Measurements from ENCODE around the gene ATRNL1.
"Not testable (repeated sequence)": the region's sequence is repeated elsewhere in the genome, so short reads cannot be mapped to it uniquely, and the experiment has no call there.

Gene ATRNL1

DNA sequence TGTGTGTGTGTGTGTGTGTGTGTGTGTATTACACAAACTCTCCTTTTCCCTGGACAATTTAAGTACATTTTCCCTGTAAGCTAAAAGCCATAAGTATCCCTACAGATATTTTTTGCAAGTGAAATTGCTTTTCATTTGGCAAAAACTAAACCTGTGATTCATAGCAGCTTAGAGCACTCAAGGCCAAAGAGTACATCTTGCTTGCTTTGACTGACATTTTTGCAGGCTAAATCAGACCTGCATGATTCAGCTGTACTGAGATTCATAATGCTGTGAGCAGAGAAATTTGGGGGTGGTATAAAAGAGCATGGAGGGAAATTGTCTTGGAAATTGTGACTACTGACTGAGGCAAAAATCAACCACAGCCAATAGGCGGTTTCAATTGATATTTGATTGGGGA is 679.4 kb downstream of the ATRNL1 start:
- DNase-seq: no peak

DNA sequence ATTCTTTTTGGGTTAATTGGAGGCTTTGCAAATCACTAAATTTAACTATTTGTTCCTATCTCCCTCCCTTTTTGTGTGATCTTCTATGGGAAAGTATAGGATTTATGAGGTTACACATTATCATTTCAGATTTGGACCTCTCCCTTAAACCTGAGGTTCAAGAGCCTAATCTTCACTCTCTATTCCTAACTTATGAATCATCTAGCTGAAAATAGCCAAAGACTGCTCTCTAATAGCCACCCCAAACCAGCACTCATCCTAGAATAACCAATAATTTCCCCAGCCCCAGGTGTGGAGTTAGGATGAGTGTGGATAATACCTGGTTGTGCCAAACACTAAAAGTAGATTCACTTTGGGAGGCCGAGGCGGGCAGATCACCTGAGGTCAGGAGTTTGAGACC is 680.7 kb downstream of the ATRNL1 start:
- DNase-seq: no peak

DNA sequence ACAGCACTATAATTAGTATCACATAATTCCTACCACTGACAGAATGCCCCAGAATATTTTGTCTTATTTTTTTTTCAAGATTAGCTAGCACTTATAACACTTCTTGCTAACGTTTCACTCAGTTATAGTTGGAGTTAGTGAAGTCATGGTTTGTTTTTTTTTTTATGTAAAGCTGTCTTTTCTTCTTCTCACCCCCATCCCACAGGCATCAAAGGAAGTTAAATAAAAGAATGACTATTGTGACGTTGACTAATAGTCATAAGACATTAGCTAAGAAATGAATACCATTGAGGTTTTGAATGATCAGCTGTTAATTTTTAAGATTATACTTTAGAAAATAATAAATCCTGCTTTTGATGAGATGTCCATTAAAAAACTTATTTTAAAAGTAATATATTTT is 681.6 kb downstream of the ATRNL1 start:
- no peak for DNase-seq

DNA sequence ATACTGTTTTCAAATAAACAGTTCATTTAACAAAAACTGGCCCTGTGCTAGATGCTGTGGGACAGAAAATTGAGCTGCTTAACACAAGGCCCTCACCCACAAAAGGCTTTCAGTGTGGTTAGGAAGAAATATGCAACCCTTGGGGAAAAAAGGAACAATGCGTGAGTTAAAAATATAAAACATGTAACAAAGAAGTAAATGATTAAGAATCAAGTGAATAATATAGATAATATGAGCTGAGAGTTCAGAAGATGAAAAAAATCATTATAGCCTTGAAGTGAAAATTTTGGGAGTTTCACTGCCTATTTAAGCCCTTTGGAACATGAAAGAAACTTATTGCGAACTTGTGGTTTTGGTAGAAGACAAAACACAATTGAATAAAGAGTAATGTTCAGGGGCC is 684.5 kb downstream of the ATRNL1 start:
- DNase-seq: no peak

DNA sequence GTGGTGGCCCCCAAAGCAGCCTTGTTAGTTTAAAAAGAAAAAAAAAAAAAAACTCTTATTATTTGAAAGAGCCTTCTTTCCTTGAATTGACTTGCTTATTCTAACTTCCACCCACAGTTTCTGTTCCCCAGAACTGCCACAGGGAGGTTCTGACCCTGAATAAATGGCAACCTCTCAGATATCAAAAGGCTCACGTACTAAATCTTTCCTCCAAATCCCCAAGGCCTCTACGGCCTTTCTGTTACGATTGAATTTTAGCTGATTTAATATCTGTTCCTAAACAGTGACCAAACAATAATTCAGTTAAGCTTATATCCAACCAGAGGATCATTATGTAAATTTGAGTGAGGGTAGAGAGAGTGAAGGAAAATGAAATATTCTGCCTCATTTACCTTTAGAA is 697.1 kb downstream of the ATRNL1 start:
- no peak for DNase-seq

DNA sequence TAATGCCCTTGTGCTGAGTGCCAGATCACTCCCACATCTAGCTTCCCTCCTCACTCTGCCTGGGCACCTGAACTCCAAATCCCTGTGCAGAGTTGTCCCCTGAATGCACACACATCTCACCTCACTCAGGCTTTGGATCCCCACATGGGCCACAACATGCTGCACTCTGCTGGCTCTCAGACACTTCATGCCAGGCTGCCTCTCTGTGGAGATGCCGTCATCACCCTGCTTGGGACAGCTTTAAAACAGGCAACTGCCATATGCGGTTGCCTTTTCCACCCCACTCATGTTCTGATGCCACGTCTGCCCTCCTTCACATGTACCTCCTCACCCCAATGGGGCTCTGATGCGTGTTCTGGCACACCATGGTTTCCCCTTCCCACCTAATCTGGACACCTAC is 702.8 kb downstream of the ATRNL1 start:
- DNase-seq: no peak

DNA sequence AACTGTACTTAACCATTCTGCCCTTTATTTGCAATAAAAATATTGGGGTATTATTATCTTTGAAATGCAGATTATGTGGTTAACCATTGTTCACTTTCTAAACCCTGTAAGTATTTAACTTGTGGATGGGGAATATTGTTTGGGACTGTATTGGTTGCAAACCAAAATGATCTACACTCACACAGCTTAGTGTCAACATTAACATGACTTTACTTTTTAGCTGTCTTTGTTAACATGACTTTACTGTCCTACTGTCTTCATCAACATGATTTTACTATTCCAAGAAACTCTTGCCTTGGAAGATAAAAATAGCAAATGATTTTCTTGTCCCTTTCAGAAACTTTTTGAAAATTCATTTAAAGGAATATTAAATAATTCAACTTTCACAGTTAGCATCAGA is 708.3 kb downstream of the ATRNL1 start:
- no peak for DNase-seq

DNA sequence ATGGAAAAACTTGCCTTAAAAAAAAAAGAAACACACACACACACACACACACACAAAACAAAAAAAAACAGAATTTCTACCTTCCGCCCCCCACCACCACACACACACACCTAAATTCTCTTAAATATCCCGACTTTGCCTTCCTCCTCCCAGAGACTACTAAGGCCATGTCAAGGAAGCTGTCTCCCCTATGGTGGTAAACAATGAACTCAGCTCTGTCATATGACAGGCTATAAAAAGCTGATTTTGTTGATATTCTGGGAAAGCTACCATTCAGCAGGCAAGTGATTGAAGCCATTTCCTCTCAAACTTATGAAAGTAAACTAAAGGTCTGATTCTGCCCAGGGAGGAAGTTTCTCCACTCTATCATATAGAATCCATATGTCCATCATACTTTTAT is 708.8 kb downstream of the ATRNL1 start:
- no peak for DNase-seq

DNA sequence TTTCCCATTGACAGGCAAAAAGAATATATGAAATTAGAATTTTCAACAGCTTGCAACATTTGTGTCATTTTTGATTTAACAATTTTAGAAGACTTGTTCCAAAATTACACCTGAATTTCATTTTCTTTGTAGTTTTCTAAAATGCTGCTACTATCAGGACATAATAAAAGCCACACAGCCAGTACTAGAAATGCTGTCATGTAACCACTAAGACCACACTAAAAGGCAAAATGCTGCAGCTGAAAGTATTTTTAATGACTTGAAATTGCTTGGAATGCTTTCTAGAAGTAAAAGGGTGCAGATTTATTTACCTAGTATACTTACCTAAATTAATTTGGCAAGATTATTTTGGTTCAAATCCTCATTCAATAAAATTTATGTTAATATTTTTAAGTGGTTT is 709.7 kb downstream of the ATRNL1 start:
- no peak for DNase-seq

DNA sequence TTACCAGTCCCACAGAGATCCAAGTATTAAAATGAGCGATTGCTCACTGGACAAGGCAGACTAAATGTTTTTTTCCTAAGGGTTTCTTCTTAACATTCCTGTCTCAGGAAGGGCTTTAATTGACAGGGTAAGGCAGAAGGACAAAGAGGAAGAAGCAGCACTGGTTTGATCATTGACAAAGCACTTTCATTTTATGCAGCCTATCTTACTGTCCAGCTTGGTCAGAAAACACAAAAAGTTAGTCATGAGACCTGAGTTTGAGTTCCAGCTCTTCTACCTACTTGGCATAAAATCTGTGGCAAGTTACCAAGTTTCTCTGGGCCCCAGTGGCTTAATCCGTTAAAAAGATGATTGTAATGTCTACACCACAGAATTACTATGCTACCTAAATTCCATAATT is 721.4 kb downstream of the ATRNL1 start:
- no peak for DNase-seq

DNA sequence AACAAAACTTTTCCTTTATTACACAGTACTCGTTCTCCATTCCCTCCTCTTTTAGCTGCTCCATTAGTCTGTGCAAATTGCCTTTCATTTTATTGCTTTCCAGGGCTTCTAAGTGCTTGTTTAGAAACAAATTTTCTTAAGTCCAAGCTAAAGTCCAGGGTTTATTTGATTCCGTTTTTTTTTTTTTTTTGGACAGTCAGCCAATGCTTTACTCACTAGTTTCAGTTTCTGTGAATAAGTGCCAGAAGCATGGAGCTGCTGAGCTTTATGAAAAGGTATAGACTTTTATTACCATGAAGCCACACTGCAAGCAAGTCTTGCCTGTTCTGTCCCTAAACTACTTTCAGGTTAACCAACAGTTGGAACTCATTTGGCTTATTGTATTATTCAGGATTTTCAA is 724.8 kb downstream of the ATRNL1 start:
- DNase-seq: no peak

DNA sequence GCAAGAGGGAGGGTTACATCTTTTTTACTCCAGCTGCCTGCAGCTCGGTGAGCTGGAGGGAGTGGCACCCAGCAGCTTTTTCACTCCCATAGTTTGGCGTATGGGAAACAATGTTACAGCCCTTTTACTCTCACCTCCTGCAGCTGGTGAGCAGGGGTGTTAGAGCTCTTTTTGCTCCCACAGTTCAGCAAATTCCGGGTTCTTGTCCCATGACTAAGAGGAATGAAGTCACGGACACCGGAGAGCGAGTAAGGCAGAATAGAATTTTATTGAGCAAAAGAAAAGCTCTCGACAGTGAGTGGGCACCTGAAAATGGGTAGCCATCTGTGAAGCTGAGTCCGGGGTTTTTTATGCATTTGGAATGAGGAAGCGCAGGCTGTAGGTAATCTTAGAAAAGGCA is 733.2 kb downstream of the ATRNL1 start:
- DNase-seq: no peak

DNA sequence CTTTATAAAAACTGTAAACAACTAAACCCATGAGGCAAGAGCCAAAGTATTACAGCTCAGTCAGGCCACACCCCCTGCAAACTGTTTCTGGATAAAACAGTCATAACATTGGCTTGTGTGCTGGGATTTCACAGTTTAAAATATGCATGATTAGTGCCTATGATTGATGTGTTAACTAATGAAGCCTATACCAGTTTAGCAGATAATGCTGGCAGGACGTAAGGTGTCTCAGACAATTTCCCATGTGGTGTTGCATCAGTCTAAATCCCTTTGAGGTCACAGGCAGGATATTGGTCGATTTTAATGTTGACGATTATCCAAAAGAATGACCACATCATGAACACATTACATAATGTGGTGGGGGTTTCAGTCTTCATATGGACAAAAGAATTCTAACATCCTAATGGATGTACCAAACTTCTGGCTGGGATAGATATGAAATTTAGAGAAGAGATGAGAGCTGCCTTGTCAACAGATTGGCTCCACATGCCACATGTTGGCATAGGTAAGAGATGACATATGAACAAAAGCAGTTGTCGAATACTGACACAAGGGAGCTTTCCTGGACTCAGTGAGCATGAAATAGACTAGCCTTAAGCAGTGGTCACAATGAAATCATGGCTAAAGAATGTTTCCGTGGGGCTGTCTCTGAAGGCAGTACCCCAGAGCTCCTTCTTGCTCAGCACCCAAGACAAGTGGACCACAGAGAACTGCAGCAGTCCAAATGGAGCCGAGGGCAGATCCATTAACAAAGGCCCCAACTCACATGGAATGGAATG is 734.3 kb downstream of the ATRNL1 start:
- no peak for DNase-seq

DNA sequence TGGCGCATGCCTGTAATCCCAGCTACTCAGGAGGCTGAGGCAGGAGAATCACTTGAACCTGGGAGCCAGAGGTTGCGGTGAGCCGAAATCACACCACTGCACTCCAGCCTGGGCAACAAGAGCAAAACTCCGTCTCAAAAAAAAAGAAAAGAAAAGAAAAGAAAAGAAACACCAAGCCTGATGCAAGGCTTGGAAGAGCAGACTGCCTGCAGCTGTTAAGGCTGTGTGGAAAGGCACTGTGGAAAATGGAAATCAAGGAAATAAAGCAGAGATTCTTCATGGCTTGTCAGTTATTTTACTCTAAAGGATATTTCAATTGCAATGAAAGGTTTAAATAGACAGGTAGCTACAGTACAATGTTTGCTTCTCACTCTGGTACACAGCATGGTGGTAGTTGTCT is 735.0 kb downstream of the ATRNL1 start:
- DNase-seq: not testable (repeated sequence)

DNA sequence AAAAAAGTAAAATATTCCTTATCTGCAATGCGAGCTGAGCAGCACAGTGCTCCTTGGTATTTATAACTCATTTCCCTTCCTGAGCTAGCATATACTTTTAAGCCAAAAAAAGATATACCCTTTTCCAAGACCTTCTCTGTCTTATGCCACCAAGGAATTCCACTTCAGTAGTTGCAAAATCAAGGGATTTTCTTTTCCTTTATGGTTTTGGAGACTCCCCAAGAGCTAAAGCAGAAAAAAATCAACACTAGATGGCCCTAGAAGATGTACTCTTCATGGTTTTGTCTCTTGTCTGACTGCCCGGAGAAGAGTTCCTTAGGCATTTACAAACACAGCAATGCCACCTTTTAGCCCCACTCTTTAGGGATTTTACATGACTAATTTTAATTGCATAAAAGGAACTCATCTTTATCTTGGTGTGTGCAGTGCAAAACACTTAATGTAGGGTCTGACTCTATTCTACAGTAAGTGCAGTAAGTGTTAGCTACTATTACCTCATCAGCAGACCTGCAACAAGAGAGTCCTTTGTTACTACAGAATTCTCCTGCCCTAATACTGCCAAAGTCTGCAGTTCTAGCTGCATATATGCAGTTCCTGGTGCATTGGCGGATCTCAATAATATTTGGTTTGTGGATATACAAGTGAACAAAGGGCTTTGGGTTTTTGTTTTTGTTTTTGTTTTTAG is 736.5 kb downstream of the ATRNL1 start:
- DNase-seq: no peak

DNA sequence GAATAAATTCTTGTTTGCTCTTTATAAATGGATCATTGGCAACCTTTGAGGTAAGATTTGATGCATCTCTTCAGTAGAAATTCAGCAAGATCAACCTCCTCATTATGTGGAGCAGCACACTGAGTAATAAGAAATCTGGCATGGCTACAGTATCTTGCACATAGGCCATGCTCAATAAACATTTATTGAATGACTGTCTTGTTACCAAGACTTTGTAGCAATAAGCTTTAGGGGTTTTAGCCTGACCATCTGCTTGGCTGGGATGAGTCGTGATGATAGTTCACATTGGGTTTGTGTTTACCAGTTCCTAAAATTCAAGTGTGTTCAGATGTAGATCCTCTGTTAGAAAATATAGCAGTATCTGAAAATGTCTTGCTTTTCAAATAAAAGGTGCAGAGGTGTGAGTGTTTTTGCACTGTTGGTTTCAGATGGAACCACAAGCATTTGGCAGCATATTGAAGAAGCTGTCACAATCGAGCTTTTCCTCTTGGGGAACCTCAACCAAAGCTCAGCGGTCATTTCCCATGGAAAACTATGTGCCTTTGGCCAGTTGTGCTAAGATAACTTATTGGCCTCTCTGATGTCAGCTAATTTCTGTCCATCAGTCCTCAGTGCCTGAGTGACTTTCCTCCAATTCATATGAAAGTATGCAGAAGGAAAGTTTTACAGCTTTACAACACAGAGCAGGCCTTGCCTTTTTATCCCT is 737.3 kb downstream of the ATRNL1 start:
- no peak for DNase-seq

DNA sequence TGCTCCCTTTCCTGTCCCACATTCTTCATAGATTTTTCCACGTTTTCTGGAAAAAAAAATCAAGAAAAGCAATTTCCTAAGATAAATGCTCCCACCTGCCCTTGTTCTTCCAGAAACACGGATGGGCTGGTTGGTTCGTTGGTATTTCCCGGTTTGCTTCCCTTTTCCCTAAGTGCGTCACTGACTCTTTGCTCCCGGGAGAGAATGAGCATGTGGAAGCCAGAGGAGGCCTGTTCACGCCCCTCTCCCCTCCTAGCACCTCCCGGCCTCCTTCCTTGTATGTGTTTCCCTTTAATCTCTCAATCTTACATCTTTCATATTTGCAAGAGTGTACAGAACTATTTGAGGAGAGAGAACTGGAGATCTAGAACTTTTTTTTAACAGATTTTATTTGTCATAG is 737.9 kb downstream of the ATRNL1 start:
- no peak for DNase-seq

DNA sequence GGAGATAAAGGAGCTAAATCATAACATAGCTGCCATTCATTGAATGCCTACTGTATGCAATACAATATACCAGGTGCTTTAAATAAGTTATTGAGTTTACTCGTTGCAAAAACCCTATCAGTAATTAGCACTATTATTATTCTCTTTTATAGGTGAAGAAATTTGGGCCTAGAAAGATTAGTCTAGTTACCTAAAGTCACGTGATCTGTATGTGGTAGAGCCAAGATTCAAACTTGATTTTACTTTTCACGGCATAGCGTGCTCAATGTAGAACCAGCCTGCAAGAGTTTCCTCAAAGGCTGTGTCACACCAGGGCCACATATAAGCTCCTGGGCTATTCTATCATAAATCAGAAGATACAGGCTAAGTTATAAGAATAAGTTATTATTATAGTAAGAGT is 740.0 kb downstream of the ATRNL1 start:
- DNase-seq: no peak

DNA sequence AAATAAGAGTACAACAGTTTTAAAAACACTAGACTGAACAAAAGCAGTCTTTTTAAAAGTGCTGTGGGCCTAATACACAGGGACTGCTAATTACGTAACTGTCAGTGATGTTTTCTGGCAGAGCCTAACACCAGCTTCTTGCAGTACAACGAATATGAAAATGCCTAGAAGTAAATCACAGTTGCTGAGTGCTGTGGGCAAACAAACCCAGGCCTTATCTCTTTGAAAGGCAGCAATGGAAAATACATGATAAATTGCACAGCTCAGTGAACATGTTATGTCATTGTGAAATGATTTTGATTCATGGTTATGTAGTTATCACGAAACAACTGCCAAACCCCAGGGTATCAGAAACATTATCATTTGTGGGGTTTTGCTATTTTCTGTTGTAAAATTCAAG is 751.4 kb downstream of the ATRNL1 start:
- DNase-seq: no peak

DNA sequence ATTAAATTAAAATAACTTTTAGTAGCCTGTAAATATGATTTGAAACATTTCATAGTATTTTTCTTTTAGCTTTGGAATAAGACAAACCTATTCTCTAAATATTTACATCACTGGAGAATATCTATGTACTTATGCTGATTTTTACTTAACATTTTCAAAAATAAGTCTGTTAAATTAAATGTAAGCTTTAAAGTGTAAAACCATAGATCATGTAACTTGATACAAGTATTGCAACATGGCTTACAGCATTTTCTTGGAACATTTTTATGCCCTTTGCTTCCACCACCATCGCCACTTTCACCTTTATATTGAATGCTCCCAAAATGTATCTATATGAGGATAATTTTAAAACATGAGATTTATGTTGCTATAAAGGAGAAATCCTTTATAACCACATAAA is 752.8 kb downstream of the ATRNL1 start:
- DNase-seq: no peak

DNA sequence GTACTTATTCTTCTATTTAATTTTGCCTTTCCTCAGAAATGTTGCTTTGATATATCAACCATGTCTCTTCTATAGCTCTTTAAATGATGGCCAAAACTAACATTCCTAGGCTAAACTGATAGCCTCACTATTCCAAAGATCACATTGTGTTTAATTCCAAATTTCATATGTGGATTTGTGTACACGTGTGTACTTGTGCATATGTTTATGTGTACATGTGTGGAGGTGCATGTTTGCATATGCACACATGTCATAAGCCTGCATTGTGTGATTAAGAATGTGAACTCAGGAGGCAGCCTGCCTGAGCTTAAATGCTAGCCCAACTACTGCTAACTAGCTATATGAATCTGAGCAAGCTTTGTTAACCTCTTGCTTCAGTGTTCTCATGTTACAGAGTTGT is 753.4 kb downstream of the ATRNL1 start:
- no peak for DNase-seq

DNA sequence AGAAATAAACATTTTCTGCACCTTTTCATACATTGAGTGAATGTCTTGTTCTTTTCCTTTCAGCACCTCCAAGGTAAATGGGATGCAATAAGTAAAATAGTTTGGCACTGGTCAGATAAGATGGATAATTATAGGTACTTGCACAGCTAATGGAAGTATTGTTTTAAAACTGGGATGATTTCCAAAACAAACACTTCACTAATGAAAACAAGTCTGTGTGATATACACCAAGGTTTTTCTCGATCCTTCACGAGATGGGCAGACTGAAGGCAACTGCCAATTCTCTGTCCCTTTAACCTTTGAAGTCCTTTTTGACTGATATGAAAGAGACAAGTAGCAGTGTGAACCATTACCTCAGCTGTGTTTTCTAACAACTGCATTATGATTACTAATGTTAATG is 756.0 kb downstream of the ATRNL1 start:
- no peak for DNase-seq

DNA sequence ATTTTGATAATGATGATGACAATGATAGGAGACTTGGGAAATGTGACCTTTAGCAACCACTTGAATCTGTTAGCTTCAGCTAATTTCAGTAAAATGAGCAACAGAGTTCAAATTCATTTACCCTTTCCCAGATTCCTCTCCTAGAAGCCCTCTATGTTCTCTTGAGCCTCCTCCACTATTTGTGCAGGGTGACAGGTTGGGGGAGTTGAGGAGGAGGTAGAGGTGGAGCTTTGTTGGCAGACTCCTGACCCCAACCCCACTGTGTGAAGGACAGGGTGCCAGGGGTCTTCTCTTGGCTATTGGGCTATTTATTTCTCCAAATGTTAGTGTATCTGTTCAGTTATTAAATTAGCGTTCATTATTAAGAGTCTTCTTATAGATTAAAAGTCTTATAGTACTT is 757.5 kb downstream of the ATRNL1 start:
- DNase-seq: no peak

DNA sequence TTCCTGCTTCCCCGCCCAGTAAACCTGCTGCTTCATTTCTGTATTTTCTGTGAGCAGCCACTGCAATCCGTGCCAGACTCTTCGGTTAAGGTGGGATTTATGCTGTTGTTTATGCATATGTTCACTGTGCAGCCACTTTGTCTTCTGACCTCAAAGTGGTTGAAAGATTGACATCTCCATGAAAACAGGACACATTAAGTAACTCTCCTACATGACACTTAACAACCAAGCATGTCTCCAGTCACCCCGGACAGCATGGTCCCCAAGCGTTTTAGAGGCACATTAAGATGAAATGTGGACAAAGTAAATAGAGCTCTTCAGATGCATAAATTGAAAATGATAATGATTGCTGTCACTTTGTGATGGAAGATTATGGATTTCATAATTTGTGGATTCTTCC is 758.5 kb downstream of the ATRNL1 start:
- no peak for DNase-seq

Data from CD4-positive, alpha-beta T cell treated with Interleukin-21 for 1 hour (primary cell).